NCI-H446 (cell line): Measurements from ENCODE around the gene SCAMP2.
"Not testable (repeated sequence)": the region's sequence is repeated elsewhere in the genome, so short reads cannot be mapped to it uniquely, and the experiment has no call there.

Experiments used
- DNase-seq, 2 experiments: peaks; one replicate each; lab custom pipeline; 2025; lab: John Stamatoyannopoulos, UW

SCAMP2 gene

DNA sequence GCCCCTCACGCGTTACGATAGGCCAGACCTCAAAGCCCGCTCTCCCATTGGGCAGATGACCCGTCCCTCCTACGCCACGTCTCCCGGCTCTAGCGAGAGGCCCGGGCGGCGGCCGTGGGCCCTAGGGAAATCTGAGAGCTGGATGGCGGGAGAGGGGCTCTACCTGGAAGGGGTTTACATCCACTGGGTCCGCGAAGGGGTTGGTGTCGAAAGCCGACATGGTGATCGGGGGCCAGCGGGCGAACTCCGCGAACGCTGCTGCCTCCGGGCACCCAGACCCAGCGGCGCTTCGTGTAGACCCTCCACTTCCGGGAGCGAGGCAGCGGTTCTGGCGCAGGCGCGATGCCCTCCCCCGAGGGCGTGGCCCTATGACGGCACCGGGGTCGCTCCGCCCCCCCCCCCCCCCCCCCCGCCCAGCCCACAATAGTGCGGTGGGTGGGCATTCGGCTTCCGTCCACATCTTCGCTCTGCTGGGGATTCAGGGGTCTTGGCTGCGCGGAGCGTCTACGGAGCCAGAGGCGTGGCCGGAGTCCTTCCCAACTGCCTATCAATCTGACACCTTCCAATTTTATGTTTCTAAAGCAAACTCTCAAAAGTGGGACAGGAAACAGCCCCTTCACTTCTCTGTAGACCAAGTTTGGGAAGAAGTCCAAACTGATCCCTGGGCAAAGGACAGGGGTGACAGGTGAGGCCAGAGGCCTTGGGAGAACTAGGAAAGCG, at the start of gene SCAMP2:
Gene SCAMP2, minus strand, starts transcription at position 330 of the 720 bp plus-strand sequence. Its CDS starts 110 bp downstream, at position 220.
- peak; percentile 61 to 91 for DNase-seq

- no peak for DNase-seq
Observed at GRCh38 chr15:74920456-74920855, 47.3 kb upstream of the SCAMP2 start.

DNA sequence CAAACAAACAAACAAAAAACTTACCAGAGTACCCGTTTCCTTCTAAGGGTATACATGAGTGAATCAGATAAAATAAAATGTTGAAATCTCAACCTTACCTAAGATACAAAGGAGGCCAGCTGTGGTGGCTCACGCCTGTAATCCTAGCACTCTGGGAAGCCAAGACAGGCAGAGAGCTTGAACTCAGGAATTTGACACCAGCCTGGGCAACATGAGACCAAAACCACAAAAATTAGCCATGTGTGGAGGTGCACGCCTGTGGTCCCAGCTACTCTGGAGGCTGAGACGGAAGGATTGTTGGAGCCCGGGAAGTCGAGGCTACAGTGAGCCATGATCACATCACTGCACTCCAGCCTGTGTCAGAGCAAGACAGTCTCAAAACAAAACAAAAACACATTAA, 44.5 kb upstream of the SCAMP2 start:
- no peak for DNase-seq

- DNase-seq: not testable (repeated sequence)
Observed at GRCh38 chr15:74913799-74914198, 40.6 kb upstream of the SCAMP2 start.

- no peak for DNase-seq
Observed at GRCh38 chr15:74913041-74913440, 39.9 kb upstream of the SCAMP2 start.

- DNase-seq: no peak
Observed at GRCh38 chr15:74908635-74909034, 35.5 kb upstream of the SCAMP2 start.

DNA sequence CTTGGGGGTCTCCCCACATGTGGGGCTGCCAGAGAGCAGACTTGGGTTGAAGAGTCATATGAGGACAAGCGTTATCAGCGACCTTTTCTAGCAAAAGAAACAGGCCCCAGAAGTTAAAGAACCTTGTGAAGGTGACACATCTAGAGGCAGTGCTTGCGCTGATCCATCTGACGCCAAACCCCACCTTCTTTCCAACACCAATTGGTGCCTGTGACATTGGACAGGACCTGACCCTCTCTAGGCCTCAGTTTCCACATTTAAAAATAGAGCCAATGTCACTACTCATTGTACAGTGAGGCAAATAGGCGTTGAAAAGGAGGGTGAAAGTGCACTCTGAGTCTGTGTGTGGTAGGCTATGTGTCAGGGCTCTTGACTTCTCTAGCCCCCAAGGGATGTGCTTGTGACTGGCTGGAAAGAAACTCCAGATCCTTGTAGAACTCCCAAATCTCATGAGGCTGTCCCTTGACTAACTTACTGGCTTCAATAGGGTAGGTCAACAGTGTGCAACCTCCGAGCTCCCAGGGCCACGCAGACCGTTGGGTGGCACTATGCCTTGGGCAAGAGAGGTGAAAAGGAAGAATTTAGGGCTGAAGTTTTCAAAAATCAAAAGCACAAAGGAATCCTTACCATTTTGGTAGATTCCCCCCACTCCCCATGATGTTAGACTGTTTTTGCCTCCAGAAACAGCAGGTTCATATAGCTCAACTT, 34.2 kb upstream of the SCAMP2 start:
- no peak for DNase-seq

DNA sequence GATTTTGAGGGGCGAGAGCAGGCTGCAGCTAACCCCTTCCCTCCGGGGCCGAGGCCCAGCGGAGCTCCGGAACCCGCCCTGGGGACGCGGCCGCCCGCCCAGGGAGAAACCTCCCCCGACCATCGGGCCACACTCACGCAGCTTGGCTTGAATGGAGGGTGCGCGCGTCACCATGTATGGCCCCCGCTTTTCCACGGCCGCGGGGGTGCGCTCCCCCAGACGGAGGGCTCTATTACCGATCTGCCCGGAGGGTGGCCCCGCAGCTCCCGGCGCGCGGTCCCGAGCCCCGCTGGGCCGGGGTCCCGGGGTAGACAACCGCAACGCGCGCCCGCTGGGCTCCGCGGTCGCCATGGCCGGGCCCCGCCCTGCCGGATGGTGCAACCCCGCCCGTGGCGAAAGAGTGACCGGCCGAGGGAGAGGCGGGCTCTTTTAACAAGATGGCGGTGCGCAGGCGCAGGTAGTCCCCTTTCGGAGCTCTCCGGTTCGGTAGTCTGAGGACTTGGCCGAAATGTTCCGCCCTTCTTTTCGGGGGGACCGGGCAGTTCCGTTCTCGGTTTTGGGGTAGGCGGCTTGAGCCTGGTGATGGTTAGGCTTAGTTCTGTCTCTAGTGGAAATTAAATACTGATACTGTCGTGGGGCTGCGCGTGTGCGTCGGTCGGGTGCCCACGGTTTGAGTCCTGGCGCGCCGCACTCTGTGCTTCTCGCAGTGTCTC, 33.4 kb upstream of the SCAMP2 start, which contains the start of gene FAM219B:
Gene FAM219B, minus strand, starts transcription at position 402 of the 713 bp plus-strand sequence. Its CDS starts 51 bp downstream, at position 351.
- DNase-seq: peak; percentile 57 to 86

DNA sequence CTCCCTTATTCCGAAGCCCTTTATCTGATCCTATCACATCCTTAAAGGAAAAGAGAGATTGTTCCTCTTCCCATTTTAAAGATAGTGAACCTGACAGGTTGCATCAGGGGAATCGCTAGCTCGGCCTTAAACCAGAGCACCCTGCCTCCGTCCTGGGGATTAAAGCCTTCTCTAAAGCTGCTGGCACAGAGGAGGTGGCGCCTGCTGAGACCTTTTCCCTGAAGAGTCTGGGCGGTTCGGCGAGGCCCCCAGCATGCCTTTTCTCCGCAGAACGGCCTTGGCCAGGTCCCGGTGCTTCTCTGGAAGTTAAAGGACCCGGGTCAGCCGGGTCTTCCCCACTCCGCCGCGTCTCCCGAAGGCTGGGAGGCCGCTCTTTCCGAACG, 32.9 kb upstream of the SCAMP2 start:
- DNase-seq: no peak

DNA sequence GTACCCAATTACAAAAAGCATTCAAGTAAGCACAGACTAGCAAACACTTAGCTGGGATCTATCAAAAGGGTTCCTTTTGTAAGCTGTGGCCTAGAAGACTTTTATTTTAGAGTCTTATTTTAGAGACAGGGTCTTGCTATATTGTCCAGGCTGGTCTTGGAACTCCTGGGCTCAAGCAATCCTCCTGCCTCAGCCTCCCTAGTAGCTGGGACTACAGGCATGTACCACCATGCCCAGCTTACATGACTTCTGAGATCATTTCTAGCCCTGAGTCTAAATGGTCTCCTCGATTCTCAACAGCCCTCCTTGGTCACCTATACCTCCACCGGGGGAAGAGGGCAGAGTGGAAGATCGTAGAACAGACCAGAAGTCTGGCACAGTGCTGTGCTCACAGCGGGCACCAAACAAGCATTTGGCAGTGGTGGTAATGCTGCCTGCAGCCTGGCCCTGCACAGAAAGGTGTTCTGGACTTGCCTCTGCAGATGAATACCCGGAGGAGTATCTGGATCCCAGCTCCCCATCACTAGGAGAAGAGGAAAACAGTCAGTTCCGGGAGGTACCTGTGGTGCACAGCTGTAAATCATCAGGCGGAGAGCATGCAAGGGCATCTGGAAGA, 31.1 kb upstream of the SCAMP2 start:
- DNase-seq: no peak

- DNase-seq: no peak
Observed at GRCh38 chr15:74903676-74904075, 30.5 kb upstream of the SCAMP2 start.

- no peak for DNase-seq
Observed at GRCh38 chr15:74902295-74903075, 29.3 kb upstream of the SCAMP2 start.

- peak in 1 of 2 experiments; percentile 35 for DNase-seq
Observed at GRCh38 chr15:74901612-74902063, 28.5 kb upstream of the SCAMP2 start.

GRCh38 chr15:74897300-74897701, 24.1 kb upstream of the SCAMP2 start:
- DNase-seq: no peak

DNA sequence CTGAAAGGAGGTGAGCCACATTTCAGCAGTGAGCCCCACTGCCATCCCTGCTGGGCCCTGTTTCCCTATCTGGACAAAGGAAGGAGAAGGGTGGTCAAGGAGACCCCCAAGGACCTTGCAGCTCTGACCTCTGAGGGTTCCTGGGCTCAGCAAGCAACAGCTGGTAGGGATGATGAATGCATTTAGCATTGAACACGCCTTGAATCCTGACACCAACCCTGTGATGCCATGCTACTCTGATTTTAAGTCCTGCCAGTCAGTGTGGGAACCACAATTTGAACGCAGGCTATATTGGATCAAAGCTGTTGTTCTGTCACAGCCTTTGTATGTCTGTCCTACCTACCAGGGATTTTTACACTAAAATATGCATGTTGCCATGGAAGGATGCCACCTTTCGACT, 23.2 kb upstream of the SCAMP2 start:
- no peak for DNase-seq

DNA sequence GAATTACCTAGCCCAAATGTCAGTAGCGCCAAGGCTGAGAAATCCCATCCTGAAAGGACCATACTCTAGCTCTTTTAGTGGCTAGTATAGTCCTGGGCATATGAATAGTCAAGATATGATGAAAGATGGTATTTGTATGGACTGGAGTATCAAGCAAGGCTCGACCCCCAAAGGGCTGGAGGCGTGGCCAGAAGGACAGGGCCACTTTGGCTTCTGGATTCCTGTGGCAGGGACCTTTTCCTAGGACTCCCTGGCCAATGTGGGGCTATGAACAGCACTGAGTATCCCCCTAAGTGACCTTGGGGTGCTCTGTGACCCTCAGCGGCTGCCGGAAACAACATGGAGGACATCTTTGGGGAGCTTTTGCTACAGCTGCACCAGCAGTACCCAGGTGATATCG, 22.7 kb upstream of the SCAMP2 start:
- DNase-seq: no peak

GRCh38 chr15:74894383-74894782, 21.2 kb upstream of the SCAMP2 start:
- DNase-seq: not testable (repeated sequence)

DNA sequence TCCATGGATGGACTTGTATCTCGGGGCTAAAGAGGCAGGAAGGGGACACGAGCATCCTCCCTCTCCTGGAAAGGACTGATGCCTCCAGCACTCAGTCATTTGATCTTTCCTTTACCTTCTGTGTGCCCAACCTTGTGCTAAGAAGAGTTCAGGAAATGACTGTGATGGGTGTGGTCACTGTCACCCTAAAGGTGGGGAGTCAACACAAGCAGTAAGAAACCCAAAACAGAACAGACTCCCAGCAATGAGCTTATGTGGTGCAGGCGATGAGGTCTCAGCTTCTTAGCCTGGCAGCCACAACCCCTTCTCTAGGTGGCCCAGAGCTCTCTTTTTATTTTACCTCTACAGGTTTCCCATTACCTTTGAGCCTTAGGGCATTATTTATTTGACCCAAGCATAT, 20.5 kb upstream of the SCAMP2 start:
- DNase-seq: no peak

DNA sequence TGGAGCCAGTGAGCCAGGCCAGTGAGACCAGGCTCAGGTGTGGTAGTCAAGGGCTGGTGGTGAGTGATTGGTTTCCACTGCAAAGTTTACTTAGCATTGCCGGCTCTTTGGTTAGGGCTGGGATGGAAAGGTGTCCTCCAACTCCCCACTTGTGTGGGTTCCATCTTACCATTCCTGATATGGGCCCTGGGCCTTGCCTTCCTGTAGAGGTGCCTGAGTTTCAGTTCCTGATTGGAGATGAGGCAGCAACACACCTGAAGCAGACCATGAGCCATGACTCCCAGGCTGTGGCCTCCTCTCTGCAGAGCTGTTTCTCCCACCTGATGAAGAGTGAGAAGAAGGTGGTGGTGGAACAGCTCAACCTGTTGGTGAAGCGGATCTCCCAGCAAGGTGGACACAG, 19.8 kb upstream of the SCAMP2 start:
- no peak for DNase-seq

GRCh38 chr15:74892313-74892712, 19.1 kb upstream of the SCAMP2 start:
- DNase-seq: no peak

DNA sequence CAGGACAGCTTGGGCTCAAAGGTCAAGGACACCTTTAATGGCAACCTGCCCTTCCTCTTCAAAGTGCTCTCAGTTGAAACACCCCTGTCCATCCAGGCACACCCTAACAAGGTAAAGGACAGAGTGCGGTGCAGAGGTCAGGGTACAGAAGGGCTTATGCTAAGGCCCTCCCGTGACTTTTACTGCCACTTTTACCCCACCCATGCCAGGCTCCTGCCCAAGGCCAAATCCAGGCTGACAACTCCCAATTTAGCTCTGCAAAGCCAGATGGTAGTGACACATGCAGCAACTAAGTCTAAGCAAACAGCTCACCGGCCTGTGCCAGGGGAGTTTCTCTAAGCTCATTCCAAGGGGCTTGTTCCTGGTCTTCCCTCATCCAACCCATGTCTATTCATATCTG, 18.3 kb upstream of the SCAMP2 start:
- peak in 1 of 2 experiments; percentile 19 for DNase-seq

DNA sequence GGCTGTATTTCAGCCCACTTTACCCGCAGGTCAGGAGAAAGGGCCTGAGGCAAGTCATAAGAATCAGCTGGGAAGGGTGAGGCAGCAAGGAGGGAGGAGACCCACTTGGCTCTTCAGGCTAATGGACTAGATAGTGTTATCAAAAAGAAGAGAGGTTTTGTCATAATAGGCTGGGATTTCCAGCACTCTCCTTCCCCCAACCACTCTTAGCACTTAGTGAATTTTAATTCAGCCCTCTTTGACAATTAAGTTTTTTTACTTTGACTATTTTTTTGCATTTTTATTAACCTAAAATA, 17.4 kb upstream of the SCAMP2 start:
- no peak for DNase-seq
